HuH-7 (cell line): ENCODE results near the gene DHDH.
A peak's percentile ranks its signal among the peaks of the same experiment; 100 is the strongest.
"Not testable (repeated sequence)": the region's sequence is repeated elsewhere in the genome, so short reads cannot be mapped to it uniquely, and the experiment has no call there.

ENCODE experiments used
- DNase-seq: peaks from one replicate; pipeline ENCODE4 v3.0.0; 2011; ENCODE audit warnings: low spot score

DHDH gene

GRCh38 chr19:48933382-48933932 lies at the start of gene DHDH:
Gene DHDH (plus strand): TSS chr19:48933699. CDS start chr19:48933722, 23 bp downstream.
- DNase-seq: peak; percentile 80

GRCh38 chr19:48883726-48884125 lies 49.8 kb upstream of the DHDH start:
- no peak for DNase-seq

- no peak for DNase-seq
These were observed 45.5 kb upstream of the DHDH start for GRCh38 chr19:48887861-48888612.

GRCh38 chr19:48889496-48889895 lies 44.0 kb upstream of the DHDH start:
- not testable (repeated sequence) for DNase-seq

GRCh38 chr19:48890551-48890950 lies 42.9 kb upstream of the DHDH start:
- DNase-seq: no peak

- no peak for DNase-seq
These were observed 38.3 kb upstream of the DHDH start for GRCh38 chr19:48895226-48895625.

GRCh38 chr19:48896191-48896720 lies 37.2 kb upstream of the DHDH start:
- no peak for DNase-seq

GRCh38 chr19:48897181-48897580 lies 36.3 kb upstream of the DHDH start:
- no peak for DNase-seq

GRCh38 chr19:48899386-48899749 lies 34.1 kb upstream of the DHDH start:
- not testable (repeated sequence) for DNase-seq

- DNase-seq: peak; percentile 94
These were observed 33.6 kb upstream of the DHDH start, which contains the start of gene NUCB1 for GRCh38 chr19:48899781-48900476. Gene NUCB1 (plus strand): TSS chr19:48900312. CDS start chr19:48900797, 485 bp downstream.

- peak; percentile 55 for DNase-seq
These were observed 32.8 kb upstream of the DHDH start for GRCh38 chr19:48900477-48901406.

GRCh38 chr19:48902291-48902690 lies 31.2 kb upstream of the DHDH start:
- not testable (repeated sequence) for DNase-seq

GRCh38 chr19:48903788-48904187 lies 29.7 kb upstream of the DHDH start:
- DNase-seq: not testable (repeated sequence)

GRCh38 chr19:48905664-48906063 lies 27.8 kb upstream of the DHDH start:
- DNase-seq: no peak

GRCh38 chr19:48906324-48906723 lies 27.2 kb upstream of the DHDH start:
- DNase-seq: no peak

GRCh38 chr19:48907671-48908070 lies 25.8 kb upstream of the DHDH start:
- peak; percentile 57 for DNase-seq

GRCh38 chr19:48909424-48910077 lies 23.9 kb upstream of the DHDH start:
- not testable (repeated sequence) for DNase-seq

GRCh38 chr19:48910803-48911202 lies 22.7 kb upstream of the DHDH start:
- no peak for DNase-seq

GRCh38 chr19:48913114-48913889 lies 20.2 kb upstream of the DHDH start:
- DNase-seq: no peak

GRCh38 chr19:48914181-48914580 lies 19.3 kb upstream of the DHDH start:
- DNase-seq: no peak
